ENCODE results near the gene AXIN2. TPM values are rescaled to one million over a fixed set of nuclear protein-coding genes. Genes with fewer than 3 reads are reported as not detected.

Gene AXIN2
- total RNA-seq, 1 experiment from 2014 or later: 10.7 TPM

DNA sequence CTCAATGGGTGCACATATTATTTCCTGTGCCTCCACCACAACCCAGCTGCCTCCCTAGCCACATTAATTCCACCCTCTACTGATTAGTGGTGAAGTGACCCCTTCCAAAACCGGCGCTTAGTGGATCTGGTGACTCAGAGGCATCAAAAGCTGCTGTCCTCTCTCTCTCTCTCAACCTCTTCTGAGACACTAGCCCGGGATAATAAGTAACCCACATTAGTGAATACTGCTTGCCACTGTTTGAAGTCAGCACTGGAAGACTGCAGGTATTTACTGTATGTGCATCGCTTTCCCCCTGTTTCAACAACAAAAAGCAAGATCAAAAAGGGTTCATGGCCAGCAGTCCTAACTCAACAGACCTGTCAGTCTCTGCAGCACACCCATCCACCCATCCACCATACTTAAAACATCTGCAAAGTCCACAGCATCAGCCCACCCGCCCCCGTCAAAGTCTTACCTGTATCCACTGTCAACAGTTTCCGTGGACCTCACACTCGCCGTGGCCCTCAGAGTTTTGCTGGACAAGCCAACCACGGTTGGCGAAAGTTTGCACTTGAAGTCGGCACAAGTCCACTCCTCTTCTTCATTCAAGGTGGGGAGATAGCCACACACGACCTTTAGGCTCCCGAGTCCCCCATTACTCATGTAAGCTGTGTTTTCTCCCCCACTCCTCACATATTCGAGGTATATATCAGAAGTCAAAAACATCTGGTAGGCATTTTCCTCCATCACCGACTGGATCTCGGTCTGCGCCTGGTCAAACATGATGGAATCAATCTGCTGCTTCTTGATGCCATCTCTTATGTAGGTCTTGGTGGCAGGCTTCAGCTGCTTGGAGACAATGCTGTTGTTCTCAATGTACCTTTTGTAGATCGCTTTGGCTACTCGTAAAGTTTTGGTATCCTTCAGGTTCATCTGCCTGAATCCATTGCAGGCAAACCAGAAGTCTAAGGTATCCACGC lies 3.8 kb downstream of the AXIN2 start:
- POLR2A ChIA-PET (ENCODE audit: low non-redundant PET): no interaction called here
- Histone ChIP-seq H3K27me3 (replicated peaks; ENCODE audit: insufficient read depth, low read depth, low read length, poor library complexity) (no peaks in the 10 kb centered on the region), H3K36me3 (ENCODE audit: insufficient read depth, low read length, poor library complexity, severe bottlenecking) (no peaks in the 10 kb centered on the region), H3K4me3 (ENCODE audit: low read depth, low read length, poor library complexity, severe bottlenecking) (no peak overlapping the region), H3K27ac (ENCODE audit: low read depth, low read length, poor library complexity, severe bottlenecking) (no peak overlapping the region), H3K4me1 (ENCODE audit: insufficient read depth, low read length, poor library complexity, severe bottlenecking) (peaks cover 19% of the 10 kb centered on the region), H3K9me3 (ENCODE audit: low read depth, low read length, poor library complexity, severe bottlenecking) (no peaks in the 10 kb centered on the region)
- intact Hi-C loops (cut with micrococcal nuclease; ENCODE audit: unreplicated experiment): loop anchor here (2.0 to 10.0 kb wide), 3 partner anchors 280 to 607 kb away; no protein-coding TSS in a partner anchor
- TF ChIP-seq, protein P1, sequence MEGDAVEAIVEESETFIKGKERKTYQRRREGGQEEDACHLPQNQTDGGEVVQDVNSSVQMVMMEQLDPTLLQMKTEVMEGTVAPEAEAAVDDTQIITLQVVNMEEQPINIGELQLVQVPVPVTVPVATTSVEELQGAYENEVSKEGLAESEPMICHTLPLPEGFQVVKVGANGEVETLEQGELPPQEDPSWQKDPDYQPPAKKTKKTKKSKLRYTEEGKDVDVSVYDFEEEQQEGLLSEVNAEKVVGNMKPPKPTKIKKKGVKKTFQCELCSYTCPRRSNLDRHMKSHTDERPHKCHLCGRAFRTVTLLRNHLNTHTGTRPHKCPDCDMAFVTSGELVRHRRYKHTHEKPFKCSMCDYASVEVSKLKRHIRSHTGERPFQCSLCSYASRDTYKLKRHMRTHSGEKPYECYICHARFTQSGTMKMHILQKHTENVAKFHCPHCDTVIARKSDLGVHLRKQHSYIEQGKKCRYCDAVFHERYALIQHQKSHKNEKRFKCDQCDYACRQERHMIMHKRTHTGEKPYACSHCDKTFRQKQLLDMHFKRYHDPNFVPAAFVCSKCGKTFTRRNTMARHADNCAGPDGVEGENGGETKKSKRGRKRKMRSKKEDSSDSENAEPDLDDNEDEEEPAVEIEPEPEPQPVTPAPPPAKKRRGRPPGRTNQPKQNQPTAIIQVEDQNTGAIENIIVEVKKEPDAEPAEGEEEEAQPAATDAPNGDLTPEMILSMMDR (conservative IDR thresholded peaks at IDR 0.05; ENCODE audit: low read depth, low read length): no peak
- no peak for TF ChIP-seq EZH2 (IDR thresholded peaks at IDR 0.05; ENCODE audit: borderline replicate concordance, low read depth, low read length, poor library complexity, severe bottlenecking)
- CTCF ChIA-PET: interaction anchor here (0.9 to 1.1 kb wide), 2 partner anchors 263 to 265 kb away, joined by 3 to 5 read pairs; no protein-coding TSS in a partner anchor
- TSS peak; percentile 39 for BruUV-seq (replicated peaks)
- no peak for DNase-seq (ENCODE audit: low spot score)

DNA sequence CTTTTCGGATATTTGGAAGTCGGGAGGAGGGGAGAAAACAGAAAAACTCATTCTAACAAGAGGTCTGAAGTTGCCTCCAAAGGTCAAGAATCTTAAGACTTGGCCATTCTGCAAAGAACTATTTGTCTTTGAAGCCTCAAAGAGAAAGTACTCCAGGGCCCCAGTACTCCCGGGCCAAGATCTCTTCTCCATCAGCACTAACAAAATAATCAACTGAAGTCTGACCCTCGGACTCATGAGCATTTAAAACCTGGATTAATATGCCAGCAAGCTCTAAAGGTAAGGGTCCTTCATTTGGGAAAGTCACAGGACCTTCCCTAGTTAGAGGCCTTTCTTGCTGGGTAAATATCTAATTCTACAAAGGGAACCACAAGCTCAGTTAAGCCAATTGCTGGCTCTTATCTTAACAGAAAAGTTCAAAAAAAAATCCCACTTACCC lies 4.5 kb downstream of the AXIN2 start:
- H3K27ac ChIP-seq (ENCODE audit: low read depth, low read length, poor library complexity, severe bottlenecking): no peak overlapping the region
- CTCF ChIA-PET: interaction anchor here (0.9 to 1.1 kb wide), 2 partner anchors 263 to 264 kb away, joined by 3 to 5 read pairs; no protein-coding TSS in a partner anchor
- intact Hi-C loops (cut with micrococcal nuclease; ENCODE audit: unreplicated experiment): loop anchor here (1.0 to 10.0 kb wide), 4 partner anchors 263 to 608 kb away; no protein-coding TSS in a partner anchor
- POLR2A ChIA-PET (ENCODE audit: low non-redundant PET): no interaction called here
- peaks cover 17% of the 10 kb centered on the region for H3K4me1 ChIP-seq (ENCODE audit: insufficient read depth, low read length, poor library complexity, severe bottlenecking)
- BruUV-seq (replicated peaks): no TSS peak
- no peaks in the 10 kb centered on the region for H3K27me3 ChIP-seq (replicated peaks; ENCODE audit: insufficient read depth, low read depth, low read length, poor library complexity)
- no peaks in the 10 kb centered on the region for H3K9me3 ChIP-seq (ENCODE audit: low read depth, low read length, poor library complexity, severe bottlenecking)
- H3K36me3 ChIP-seq (ENCODE audit: insufficient read depth, low read length, poor library complexity, severe bottlenecking): no peaks in the 10 kb centered on the region
- H3K4me3 ChIP-seq (ENCODE audit: low read depth, low read length, poor library complexity, severe bottlenecking): no peak overlapping the region
- no peak for DNase-seq (ENCODE audit: low spot score)
- TF ChIP-seq, protein P1 (conservative IDR thresholded peaks at IDR 0.05; ENCODE audit: low read depth, low read length): no peak
- TF ChIP-seq EZH2 (IDR thresholded peaks at IDR 0.05; ENCODE audit: borderline replicate concordance, low read depth, low read length, poor library complexity, severe bottlenecking): no peak

DNA sequence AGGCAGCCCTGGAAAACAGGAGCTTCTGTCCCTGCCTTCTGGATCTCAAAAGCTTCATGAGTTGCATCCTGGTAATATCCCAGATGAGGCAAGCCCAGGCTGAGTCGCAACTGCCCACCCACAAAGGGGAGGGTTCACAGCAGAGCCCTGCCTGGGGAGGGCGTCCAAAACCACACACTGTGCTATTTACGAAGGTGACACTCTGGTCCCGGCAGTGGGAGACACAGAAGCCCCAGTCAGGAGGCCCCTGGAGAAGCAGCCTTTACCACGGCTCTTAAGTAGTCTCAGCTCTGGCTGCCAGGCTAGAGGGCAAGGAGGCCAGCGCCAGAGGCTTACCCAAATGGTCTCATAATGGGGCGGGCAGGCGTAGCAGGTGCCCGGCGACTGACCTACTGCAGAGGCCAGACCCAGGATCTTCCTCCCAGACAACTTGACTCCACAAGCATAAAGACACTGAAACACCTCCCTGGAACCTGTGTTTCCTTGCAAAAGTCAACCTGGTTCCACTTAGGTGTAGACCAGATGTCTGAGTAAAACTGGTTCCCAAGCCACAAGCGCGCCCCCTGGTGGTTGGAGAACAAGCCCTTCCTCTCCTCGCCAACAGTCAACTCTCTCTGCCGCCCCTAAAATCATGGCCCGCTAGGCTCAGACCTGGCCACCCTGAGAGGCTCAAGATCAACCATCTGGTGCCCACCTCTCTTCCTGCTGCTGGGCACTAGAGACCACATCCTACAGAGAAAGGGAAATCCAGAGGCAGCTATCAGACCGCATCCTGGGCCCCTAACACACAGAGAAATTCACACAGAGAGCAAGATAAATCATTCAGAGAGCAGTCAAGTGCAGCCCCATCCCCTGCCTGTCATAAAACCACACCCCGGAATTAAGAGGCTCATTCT lies 5.2 kb downstream of the AXIN2 start:
- BruUV-seq (replicated peaks): no TSS peak
- peak; percentile 83 for DNase-seq (ENCODE audit: low spot score)
- intact Hi-C loops (cut with micrococcal nuclease; ENCODE audit: unreplicated experiment): loop anchor here (1.0 to 10.0 kb wide), 4 partner anchors 262 to 609 kb away; no protein-coding TSS in a partner anchor
- Histone ChIP-seq H3K27me3 (replicated peaks; ENCODE audit: insufficient read depth, low read depth, low read length, poor library complexity) (no peaks in the 10 kb centered on the region), H3K4me3 (ENCODE audit: low read depth, low read length, poor library complexity, severe bottlenecking) (no peak overlapping the region), H3K9me3 (ENCODE audit: low read depth, low read length, poor library complexity, severe bottlenecking) (no peaks in the 10 kb centered on the region), H3K27ac (ENCODE audit: low read depth, low read length, poor library complexity, severe bottlenecking) (no peak overlapping the region), H3K36me3 (ENCODE audit: insufficient read depth, low read length, poor library complexity, severe bottlenecking) (no peaks in the 10 kb centered on the region), H3K4me1 (ENCODE audit: insufficient read depth, low read length, poor library complexity, severe bottlenecking) (peaks cover 15% of the 10 kb centered on the region)
- ChIA-PET POLR2A (ENCODE audit: low non-redundant PET) (no interaction called here), CTCF (interaction anchor here (0.9 to 1.9 kb wide), 3 partner anchors 262 to 263 kb away, joined by 3 to 9 read pairs (median 5); no protein-coding TSS in a partner anchor)
- TF ChIP-seq EZH2 (IDR thresholded peaks at IDR 0.05; ENCODE audit: borderline replicate concordance, low read depth, low read length, poor library complexity, severe bottlenecking): no peak
- TF ChIP-seq, protein P1 (conservative IDR thresholded peaks at IDR 0.05; ENCODE audit: low read depth, low read length): peak; percentile 92
